ENCODE results near the gene CUL4B.

DNA sequence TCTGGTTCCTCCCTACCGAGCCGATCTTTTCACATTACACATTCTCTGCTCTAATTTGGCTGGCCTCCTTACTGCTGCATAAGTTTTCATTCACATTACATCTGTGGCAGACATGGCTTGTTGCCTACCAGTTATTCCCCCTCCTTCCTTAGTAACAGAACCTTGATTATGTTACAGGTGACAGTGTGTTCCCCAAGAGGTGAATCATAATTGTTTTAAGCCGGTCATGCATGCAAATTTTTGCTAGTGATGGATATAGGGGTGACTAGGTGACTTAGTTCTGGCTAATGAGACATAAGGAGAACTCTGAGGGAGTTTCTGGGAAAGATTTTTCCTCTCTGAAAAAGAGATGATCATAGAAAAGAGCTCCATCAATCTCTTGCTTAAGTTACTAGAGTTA lies 83.3 kb downstream of the CUL4B start:
- TF ChIP-seq POLR2A (IDR thresholded peaks at IDR 0.05; ENCODE audit: low read depth, low read length) (no peak), POLR2AphosphoS5 (IDR thresholded peaks at IDR 0.05; ENCODE audit: low read depth, low read length) (no peak), TAF1 (IDR thresholded peaks at IDR 0.05; ENCODE audit: low read depth, low read length) (no peak), SPI1 (IDR thresholded peaks at IDR 0.05; ENCODE audit: low read depth, low read length) (no peak)
